Neural cell (in vitro differentiated cells): ENCODE measurements around the gene GNB2. TPM values are rescaled to one million over a fixed set of nuclear protein-coding genes. Genes with fewer than 3 reads are reported as not detected.

Experiments used
- H2AFZ ChIP-seq: fragments of 200-600, 300-800 bp; sonication (generic), shearing (Covaris generic); 2 replicates; pipeline ENCODE4 v1.6.0; 2014; ENCODE audit warnings: low read depth, mild to moderate bottlenecking, antibody characterized with exemption, low read length, moderate library complexity
- H3F3A ChIP-seq: fragments of 200-600 bp; shearing (Covaris generic); 2 replicates; pipeline ENCODE4 v1.6.1; 2016; ENCODE audit warnings: mild to moderate bottlenecking, moderate library complexity, mixed read lengths, antibody characterized with exemption, low read length; ENCODE audit not compliant: insufficient read depth, poor library complexity, severe bottlenecking
- H3K27ac ChIP-seq: fragments of 200-600, 300-800 bp; sonication (generic), shearing (Covaris generic); 2 replicates; pipeline ENCODE4 v1.5.1; 2014; ENCODE audit warnings: mild to moderate bottlenecking, low read length, moderate library complexity
- H3K27me3 ChIP-seq: fragments of 300-800, 200-600 bp; sonication (generic), shearing (Covaris generic); 2 replicates; pipeline ENCODE4 v1.6.0; 2014; ENCODE audit warnings: mild to moderate bottlenecking, low read depth, low read length, moderate library complexity; ENCODE audit not compliant: insufficient read depth
- H3K36me3 ChIP-seq: fragments of 300-800, 200-600 bp; sonication (generic), shearing (Covaris generic); 2 replicates; pipeline ENCODE4 v1.5.1; 2014; ENCODE audit warnings: mild to moderate bottlenecking, antibody characterized with exemption, low read length, moderate library complexity; ENCODE audit not compliant: insufficient read depth
- H3K4me2 ChIP-seq: fragments of 300-800, 200-600 bp; sonication (generic), shearing (Covaris generic); 2 replicates; pipeline ENCODE4 v1.6.0; 2014; ENCODE audit warnings: mild to moderate bottlenecking, low read length
- H3K4me3 ChIP-seq: fragments of 300-800, 200-600 bp; sonication (generic), shearing (Covaris generic); 2 replicates; pipeline ENCODE4 v1.5.1; 2014; ENCODE audit warnings: mild to moderate bottlenecking, low read length, moderate library complexity
- H3K79me2 ChIP-seq: fragments of 200-600 bp; shearing (Covaris generic); replicated peaks from 2 replicates; pipeline ENCODE4 v1.6.0; 2014; ENCODE audit warnings: mild to moderate bottlenecking, low read length, moderate library complexity; ENCODE audit not compliant: insufficient read depth
- H3K9ac ChIP-seq: fragments of 300-800, 200-600 bp; sonication (generic), shearing (Covaris generic); 2 replicates; pipeline ENCODE4 v1.6.1; 2016; ENCODE audit warnings: mild to moderate bottlenecking, low read length, mixed read lengths
- H3K9me2 ChIP-seq: fragments of 200-600 bp; shearing (Covaris generic); 2 replicates; pipeline ENCODE4 v1.6.1; 2016; ENCODE audit warnings: mild to moderate bottlenecking, low read length, mixed read lengths; ENCODE audit not compliant: insufficient read depth
- H3K9me3 ChIP-seq: fragments of 200-600, 300-800 bp; sonication (generic), shearing (Covaris generic); 2 replicates; pipeline ENCODE4 v1.6.1; 2016; ENCODE audit warnings: mild to moderate bottlenecking, mixed run types, low read length, moderate library complexity, mixed read lengths
- H4K20me1 ChIP-seq: fragments of 200-600 bp; shearing (Covaris generic); 2 replicates; pipeline ENCODE4 v1.6.1; 2016; ENCODE audit warnings: mild to moderate bottlenecking, mixed run types; ENCODE audit not compliant: insufficient read depth
- EP300 ChIP-seq: fragments of 450-650 bp; conservative IDR thresholded peaks from 2 replicates; pipeline ENCODE4 v1.6.1; 2014; ENCODE audit warnings: antibody characterized with exemption, mild to moderate bottlenecking, moderate library complexity; ENCODE audit not compliant: poor library complexity, severe bottlenecking
- EZH2 ChIP-seq: fragments of 200-600, 300-800 bp; shearing (Covaris generic), sonication (generic); IDR thresholded peaks from 2 replicates; pipeline ENCODE4 v1.6.1; 2014; ENCODE audit warnings: antibody characterized with exemption, low read length, borderline replicate concordance, mild to moderate bottlenecking; ENCODE audit not compliant: insufficient read depth, poor library complexity, severe bottlenecking
- MXI1 ChIP-seq: fragments of 450-650 bp; conservative IDR thresholded peaks from 2 replicates; pipeline ENCODE4 v1.6.1; 2014; ENCODE audit warnings: antibody characterized with exemption, mild to moderate bottlenecking; ENCODE audit not compliant: poor library complexity, severe bottlenecking
- POLR2AphosphoS5 ChIP-seq: IDR thresholded peaks from 2 replicates; pipeline ENCODE4 v1.6.1; 2012
- RAD21 ChIP-seq: fragments of 450-650 bp; conservative IDR thresholded peaks from 2 replicates; pipeline ENCODE4 v1.6.1; 2014; ENCODE audit warnings: antibody characterized with exemption, mild to moderate bottlenecking, moderate library complexity
- SMC3 ChIP-seq: fragments of 450-650 bp; conservative IDR thresholded peaks from 2 replicates; pipeline ENCODE4 v1.6.1; 2014; ENCODE audit warnings: antibody characterized with exemption, mild to moderate bottlenecking, moderate library complexity; ENCODE audit not compliant: poor library complexity
- TAF1 ChIP-seq: IDR thresholded peaks from 2 replicates; pipeline ENCODE4 v1.6.1; 2012; ENCODE audit warnings: low read depth
- polyA plus RNA-seq: library from polyadenylated mRNA; depleted of rRNA; stranded (reverse); fragments of >200 nt; gene quantifications from 2 replicates; pipeline ENCODE4 v1.2.3, GENCODE V29; 2014
- TF ChIP-seq, protein P1 (sequence below): IDR thresholded peaks from 2 replicates; pipeline ENCODE4 v1.6.1; 2012; ENCODE audit warnings: borderline replicate concordance
- TF ChIP-seq, protein P2 (sequence below): fragments of 450-650 bp; IDR thresholded peaks from 2 replicates; pipeline ENCODE4 v1.5.1; 2014; ENCODE audit warnings: antibody characterized with exemption, mild to moderate bottlenecking, moderate library complexity; ENCODE audit not compliant: poor library complexity, severe bottlenecking

Gene GNB2
- polyA plus RNA-seq, 1 donor from 2014 or later = 279 TPM

DNA sequence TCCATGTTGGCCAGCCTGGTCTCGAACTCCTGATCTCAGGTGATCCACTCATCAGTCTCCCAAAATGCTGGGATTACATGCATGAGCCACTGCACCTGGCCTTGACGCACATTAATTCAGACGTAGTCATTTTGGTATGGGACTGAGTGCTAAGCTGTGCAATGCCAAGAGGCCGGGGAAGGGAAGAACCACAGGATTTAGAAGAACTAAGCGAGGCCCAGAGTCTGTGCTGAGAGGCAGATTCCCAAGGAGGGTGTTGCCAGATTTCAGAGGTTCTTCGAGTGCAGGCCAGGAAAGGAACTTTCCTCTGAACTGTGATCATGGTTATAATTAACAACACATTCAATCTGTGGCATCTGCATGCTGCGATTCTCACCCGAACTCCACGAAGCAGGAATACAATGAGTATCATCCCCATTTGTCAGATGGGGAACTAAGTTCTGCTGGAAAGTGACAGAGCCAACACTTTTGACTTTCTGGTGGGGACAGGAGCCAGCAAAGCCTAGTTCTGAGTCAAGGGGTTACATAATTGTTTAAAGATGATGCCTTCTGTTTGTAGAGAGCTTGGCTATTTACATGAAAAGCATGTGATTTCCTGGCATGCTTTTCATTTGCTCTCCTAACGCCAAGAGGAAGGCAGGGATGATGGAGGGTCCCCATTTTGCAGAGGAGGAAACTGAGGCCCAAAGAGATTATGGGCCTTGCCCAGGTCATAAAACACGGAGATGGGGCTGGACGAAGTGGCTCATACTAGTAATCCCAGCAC, 53.6 kb downstream of the GNB2 start:
- Histone ChIP-seq H4K20me1 (no peaks in the 10 kb centered on the region), H3K4me2 (no peak overlapping the region), H3K9ac (no peak overlapping the region), H3K27ac (no peak overlapping the region), H3K36me3 (no peaks in the 10 kb centered on the region), H3K27me3 (peaks cover 1% of the 10 kb centered on the region), H3K79me2 (no peaks in the 10 kb centered on the region), H3F3A (no peaks in the 10 kb centered on the region), H3K9me2 (no peaks in the 10 kb centered on the region), H2AFZ (no peak overlapping the region), H3K4me3 (no peak overlapping the region), H3K9me3 (no peaks in the 10 kb centered on the region)
- TF ChIP-seq RAD21 (no peak), EP300 (no peak), POLR2AphosphoS5 (no peak), MXI1 (no peak), TAF1 (no peak), EZH2 (no peak), SMC3 (no peak)
- TF ChIP-seq, protein P1, sequence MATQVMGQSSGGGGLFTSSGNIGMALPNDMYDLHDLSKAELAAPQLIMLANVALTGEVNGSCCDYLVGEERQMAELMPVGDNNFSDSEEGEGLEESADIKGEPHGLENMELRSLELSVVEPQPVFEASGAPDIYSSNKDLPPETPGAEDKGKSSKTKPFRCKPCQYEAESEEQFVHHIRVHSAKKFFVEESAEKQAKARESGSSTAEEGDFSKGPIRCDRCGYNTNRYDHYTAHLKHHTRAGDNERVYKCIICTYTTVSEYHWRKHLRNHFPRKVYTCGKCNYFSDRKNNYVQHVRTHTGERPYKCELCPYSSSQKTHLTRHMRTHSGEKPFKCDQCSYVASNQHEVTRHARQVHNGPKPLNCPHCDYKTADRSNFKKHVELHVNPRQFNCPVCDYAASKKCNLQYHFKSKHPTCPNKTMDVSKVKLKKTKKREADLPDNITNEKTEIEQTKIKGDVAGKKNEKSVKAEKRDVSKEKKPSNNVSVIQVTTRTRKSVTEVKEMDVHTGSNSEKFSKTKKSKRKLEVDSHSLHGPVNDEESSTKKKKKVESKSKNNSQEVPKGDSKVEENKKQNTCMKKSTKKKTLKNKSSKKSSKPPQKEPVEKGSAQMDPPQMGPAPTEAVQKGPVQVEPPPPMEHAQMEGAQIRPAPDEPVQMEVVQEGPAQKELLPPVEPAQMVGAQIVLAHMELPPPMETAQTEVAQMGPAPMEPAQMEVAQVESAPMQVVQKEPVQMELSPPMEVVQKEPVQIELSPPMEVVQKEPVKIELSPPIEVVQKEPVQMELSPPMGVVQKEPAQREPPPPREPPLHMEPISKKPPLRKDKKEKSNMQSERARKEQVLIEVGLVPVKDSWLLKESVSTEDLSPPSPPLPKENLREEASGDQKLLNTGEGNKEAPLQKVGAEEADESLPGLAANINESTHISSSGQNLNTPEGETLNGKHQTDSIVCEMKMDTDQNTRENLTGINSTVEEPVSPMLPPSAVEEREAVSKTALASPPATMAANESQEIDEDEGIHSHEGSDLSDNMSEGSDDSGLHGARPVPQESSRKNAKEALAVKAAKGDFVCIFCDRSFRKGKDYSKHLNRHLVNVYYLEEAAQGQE = no peak
- TF ChIP-seq, protein P2, sequence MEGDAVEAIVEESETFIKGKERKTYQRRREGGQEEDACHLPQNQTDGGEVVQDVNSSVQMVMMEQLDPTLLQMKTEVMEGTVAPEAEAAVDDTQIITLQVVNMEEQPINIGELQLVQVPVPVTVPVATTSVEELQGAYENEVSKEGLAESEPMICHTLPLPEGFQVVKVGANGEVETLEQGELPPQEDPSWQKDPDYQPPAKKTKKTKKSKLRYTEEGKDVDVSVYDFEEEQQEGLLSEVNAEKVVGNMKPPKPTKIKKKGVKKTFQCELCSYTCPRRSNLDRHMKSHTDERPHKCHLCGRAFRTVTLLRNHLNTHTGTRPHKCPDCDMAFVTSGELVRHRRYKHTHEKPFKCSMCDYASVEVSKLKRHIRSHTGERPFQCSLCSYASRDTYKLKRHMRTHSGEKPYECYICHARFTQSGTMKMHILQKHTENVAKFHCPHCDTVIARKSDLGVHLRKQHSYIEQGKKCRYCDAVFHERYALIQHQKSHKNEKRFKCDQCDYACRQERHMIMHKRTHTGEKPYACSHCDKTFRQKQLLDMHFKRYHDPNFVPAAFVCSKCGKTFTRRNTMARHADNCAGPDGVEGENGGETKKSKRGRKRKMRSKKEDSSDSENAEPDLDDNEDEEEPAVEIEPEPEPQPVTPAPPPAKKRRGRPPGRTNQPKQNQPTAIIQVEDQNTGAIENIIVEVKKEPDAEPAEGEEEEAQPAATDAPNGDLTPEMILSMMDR = no peak

DNA sequence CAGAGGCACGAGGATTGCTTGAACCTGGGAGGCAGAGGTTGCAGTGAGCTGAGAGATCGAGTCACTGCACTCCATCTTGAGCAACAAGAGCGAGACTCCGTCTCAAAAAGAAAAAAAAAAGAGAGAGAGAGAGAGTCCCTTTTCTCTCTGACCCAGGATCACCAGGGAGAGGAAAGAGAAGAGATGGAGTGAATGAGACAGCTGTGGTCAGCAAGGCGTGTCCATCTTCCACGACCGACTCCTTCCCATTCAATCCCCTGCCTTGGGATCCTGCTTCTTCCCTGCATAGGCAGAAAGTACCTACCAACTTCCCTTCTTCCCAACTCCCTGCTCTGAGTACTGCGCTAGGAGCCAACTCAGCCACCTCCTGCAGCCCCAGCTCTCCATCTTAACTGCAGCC, 54.7 kb downstream of the GNB2 start:
- Histone ChIP-seq H3F3A (no peaks in the 10 kb centered on the region), H2AFZ (no peak overlapping the region), H3K4me3 (no peak overlapping the region), H3K4me2 (no peak overlapping the region), H3K9ac (no peak overlapping the region), H3K9me2 (no peaks in the 10 kb centered on the region), H3K27me3 (no peaks in the 10 kb centered on the region), H3K27ac (no peak overlapping the region), H3K36me3 (no peaks in the 10 kb centered on the region), H3K9me3 (no peaks in the 10 kb centered on the region), H4K20me1 (no peaks in the 10 kb centered on the region), H3K79me2 (no peaks in the 10 kb centered on the region)
- TF ChIP-seq, protein P1 = no peak
- TF ChIP-seq EP300 (no peak), TAF1 (no peak), EZH2 (no peak), RAD21 (no peak), SMC3 (no peak), POLR2AphosphoS5 (no peak), MXI1 (no peak)
- TF ChIP-seq, protein P2 = no peak
